ENCODE measurements around the gene CREB1. TPM values are rescaled to one million over a fixed set of nuclear protein-coding genes. Genes with fewer than 3 reads are reported as not detected.

CREB1 gene
- total RNA-seq, 4 donors from 2014 or later, result 31.1 to 51.5 (median 43.3) TPM

GRCh38 chr2:207514451-207514850, 15.3 kb upstream of the CREB1 start:
- Histone ChIP-seq H3K4me3 (no peak overlapping the region), H3K36me3 (no peaks in the 10 kb centered on the region), H3K27ac (replicated peaks in 1 of 4) (peak overlapping the region in 2 of 4 donors; percentile 1 to 6), H3K9me3 (no peaks in the 10 kb centered on the region), H3K27me3 (no peaks in the 10 kb centered on the region), H3K4me1 (peaks cover 0 to 13% (median 4%) of the 10 kb centered on the region in 4 donors)
- intact Hi-C loops (cut with DNase I), result no loop called here
- TF ChIP-seq, protein P1, sequence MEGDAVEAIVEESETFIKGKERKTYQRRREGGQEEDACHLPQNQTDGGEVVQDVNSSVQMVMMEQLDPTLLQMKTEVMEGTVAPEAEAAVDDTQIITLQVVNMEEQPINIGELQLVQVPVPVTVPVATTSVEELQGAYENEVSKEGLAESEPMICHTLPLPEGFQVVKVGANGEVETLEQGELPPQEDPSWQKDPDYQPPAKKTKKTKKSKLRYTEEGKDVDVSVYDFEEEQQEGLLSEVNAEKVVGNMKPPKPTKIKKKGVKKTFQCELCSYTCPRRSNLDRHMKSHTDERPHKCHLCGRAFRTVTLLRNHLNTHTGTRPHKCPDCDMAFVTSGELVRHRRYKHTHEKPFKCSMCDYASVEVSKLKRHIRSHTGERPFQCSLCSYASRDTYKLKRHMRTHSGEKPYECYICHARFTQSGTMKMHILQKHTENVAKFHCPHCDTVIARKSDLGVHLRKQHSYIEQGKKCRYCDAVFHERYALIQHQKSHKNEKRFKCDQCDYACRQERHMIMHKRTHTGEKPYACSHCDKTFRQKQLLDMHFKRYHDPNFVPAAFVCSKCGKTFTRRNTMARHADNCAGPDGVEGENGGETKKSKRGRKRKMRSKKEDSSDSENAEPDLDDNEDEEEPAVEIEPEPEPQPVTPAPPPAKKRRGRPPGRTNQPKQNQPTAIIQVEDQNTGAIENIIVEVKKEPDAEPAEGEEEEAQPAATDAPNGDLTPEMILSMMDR (IDR thresholded peaks at IDR 0.05), result no peak
- TF ChIP-seq POLR2AphosphoS5 (IDR thresholded peaks at IDR 0.05) (no peak), EP300 (IDR thresholded peaks at IDR 0.05) (no peak), POLR2A (IDR thresholded peaks at IDR 0.05; ENCODE audit: low read depth) (no peak)
- DNase-seq (ENCODE audit: extremely low spot score), result no peak
- 86% methylated on average over 2 of the region's 2 CpGs for WGBS

GRCh38 chr2:207515671-207516070, 14.1 kb upstream of the CREB1 start:
- 92% methylated on average over 3 of the region's 3 CpGs for WGBS
- no peaks in the 10 kb centered on the region for H3K9me3 ChIP-seq
- TF ChIP-seq, protein P1 (IDR thresholded peaks at IDR 0.05), result no peak
- TF ChIP-seq EP300 (IDR thresholded peaks at IDR 0.05) (no peak), POLR2AphosphoS5 (IDR thresholded peaks at IDR 0.05) (no peak), POLR2A (IDR thresholded peaks at IDR 0.05; ENCODE audit: low read depth) (no peak)

DNA sequence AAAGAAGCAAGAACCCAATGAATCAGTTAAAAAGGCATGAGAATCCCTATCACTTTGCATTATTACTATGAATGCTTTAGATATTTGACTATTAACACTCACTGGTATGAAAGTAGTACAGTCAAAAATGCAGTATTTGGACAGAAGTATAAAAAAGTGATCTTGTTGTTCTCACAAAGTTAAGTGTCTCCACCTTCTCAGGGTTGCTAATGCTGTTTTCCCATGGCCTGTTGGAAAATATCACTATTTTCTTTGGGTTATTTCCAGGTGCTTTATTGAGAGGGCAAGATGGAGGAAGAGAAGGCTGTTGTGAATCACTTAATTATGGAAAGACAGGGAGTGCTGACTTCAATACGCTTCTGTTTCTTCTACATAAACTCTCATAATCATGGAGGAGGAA, 13.6 kb upstream of the CREB1 start:
- H3K4me3 ChIP-seq, result no peak overlapping the region
- no peak overlapping the region for H3K27ac ChIP-seq (replicated peaks in 1 of 4)
- intact Hi-C loops (cut with DNase I), result no loop called here
- no peaks in the 10 kb centered on the region for H3K27me3 ChIP-seq
- no peaks in the 10 kb centered on the region for H3K36me3 ChIP-seq
- peaks cover 0 to 13% (median 4%) of the 10 kb centered on the region in 4 donors for H3K4me1 ChIP-seq
- DNase-seq (ENCODE audit: extremely low spot score), result no peak
- 90% methylated on average over 1 of the region's 1 CpG for WGBS
- TF ChIP-seq POLR2A (IDR thresholded peaks at IDR 0.05; ENCODE audit: low read depth), result no peak
- TF ChIP-seq, protein P1 (IDR thresholded peaks at IDR 0.05), result no peak
- TF ChIP-seq EP300 (IDR thresholded peaks at IDR 0.05), result no peak
- TF ChIP-seq POLR2AphosphoS5 (IDR thresholded peaks at IDR 0.05), result no peak
- H3K9me3 ChIP-seq, result no peaks in the 10 kb centered on the region

More at GRCh38 chr2:207515671-207516070, 14.1 kb upstream of the CREB1 start:
- Histone ChIP-seq H3K4me3 (no peak overlapping the region), H3K27me3 (no peaks in the 10 kb centered on the region), H3K4me1 (peaks cover 0 to 13% (median 4%) of the 10 kb centered on the region in 4 donors), H3K27ac (replicated peaks in 1 of 4) (no peak overlapping the region), H3K36me3 (no peaks in the 10 kb centered on the region)
- DNase-seq (ENCODE audit: extremely low spot score), result no peak
- intact Hi-C loops (cut with DNase I), result no loop called here

- 95% methylated on average over 1 of the region's 1 CpG for WGBS
- Histone ChIP-seq H3K4me3 (no peak overlapping the region), H3K9me3 (no peaks in the 10 kb centered on the region), H3K4me1 (peaks cover 2 to 5% (median 2%) of the 10 kb centered on the region in 4 donors), H3K27me3 (no peaks in the 10 kb centered on the region), H3K36me3 (no peaks in the 10 kb centered on the region), H3K27ac (replicated peaks in 1 of 4) (no peak overlapping the region)
- TF ChIP-seq POLR2AphosphoS5 (IDR thresholded peaks at IDR 0.05), result no peak
- no peak for TF ChIP-seq POLR2A (IDR thresholded peaks at IDR 0.05; ENCODE audit: low read depth)
- TF ChIP-seq, protein P1 (IDR thresholded peaks at IDR 0.05), result no peak
- TF ChIP-seq EP300 (IDR thresholded peaks at IDR 0.05), result no peak
- intact Hi-C loops (cut with DNase I), result no loop called here
- DNase-seq (ENCODE audit: extremely low spot score), result no peak
Observed at GRCh38 chr2:207523005-207523404, 6.8 kb upstream of the CREB1 start.

DNA sequence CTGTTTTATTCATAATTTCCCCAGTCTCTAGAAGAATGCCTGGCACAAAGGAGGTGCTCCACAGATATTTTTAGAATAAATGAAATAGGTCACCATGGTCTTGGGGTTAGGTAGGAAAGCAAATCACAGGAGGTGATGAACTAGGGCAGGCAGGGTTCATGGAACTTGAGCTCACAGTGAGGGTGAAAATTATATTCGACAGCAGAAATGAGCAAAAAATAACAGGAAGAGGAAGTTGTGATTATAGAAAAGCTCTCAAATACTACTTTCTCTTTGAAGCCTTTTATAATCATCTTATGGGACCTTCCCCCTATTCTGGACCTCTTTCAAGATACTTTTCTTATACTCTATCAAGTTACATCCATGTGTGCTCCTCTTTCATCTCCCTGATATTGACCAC, 4.5 kb upstream of the CREB1 start:
- Histone ChIP-seq H3K36me3 (no peaks in the 10 kb centered on the region), H3K9me3 (no peaks in the 10 kb centered on the region), H3K4me3 (no peak overlapping the region), H3K4me1 (peaks cover 8 to 14% (median 12%) of the 10 kb centered on the region in 4 donors), H3K27me3 (no peaks in the 10 kb centered on the region), H3K27ac (replicated peaks in 1 of 4) (no peak overlapping the region)
- 35% methylated on average over 1 of the region's 1 CpG for WGBS
- intact Hi-C loops (cut with DNase I), result loop anchor here (5.0 kb wide), 3 partner anchors 43 to 187 kb away; partner anchors contain the start of genes CCNYL1 and METTL21A
- DNase-seq (ENCODE audit: extremely low spot score), result no peak
- TF ChIP-seq POLR2AphosphoS5 (IDR thresholded peaks at IDR 0.05) (no peak), POLR2A (IDR thresholded peaks at IDR 0.05; ENCODE audit: low read depth) (no peak), EP300 (IDR thresholded peaks at IDR 0.05) (no peak)
- TF ChIP-seq, protein P1 (IDR thresholded peaks at IDR 0.05), result no peak
